ENCODE measurements around the gene SHISAL2A. TPM values are rescaled to one million over a fixed set of nuclear protein-coding genes. Genes with fewer than 3 reads are reported as not detected.
A peak's percentile ranks its signal among the peaks of the same experiment; 100 is the strongest.

SHISAL2A gene
- under 1 TPM in 1 of 2 donors, not detected in 1; 0.22 TPM for total RNA-seq

GRCh38 chr1:52632732-52633290, at the start of gene SHISAL2A:
SHISAL2A (plus strand) TSS chr1:52633168; CDS start chr1:52633494, 326 bp downstream.
- H3K4me3 ChIP-seq, result peak within 1 kb of the TSS; percentile 40
- H3K4me1 ChIP-seq, result no peaks in the 10 kb centered on the region
- H3K9ac ChIP-seq (ENCODE audit: low read depth in 2 of 2, low read length in 2 of 2), result peak within 1 kb of the TSS; percentile 12 to 32
- intact Hi-C loops (cut with DNase I), result no loop called here
- no peaks in the 10 kb centered on the region for H3K36me3 ChIP-seq
- no peaks in the 10 kb centered on the region for H3K9me3 ChIP-seq
- peak within 1 kb of the TSS; percentile 40 for H3K27ac ChIP-seq
- TF ChIP-seq, protein P1, sequence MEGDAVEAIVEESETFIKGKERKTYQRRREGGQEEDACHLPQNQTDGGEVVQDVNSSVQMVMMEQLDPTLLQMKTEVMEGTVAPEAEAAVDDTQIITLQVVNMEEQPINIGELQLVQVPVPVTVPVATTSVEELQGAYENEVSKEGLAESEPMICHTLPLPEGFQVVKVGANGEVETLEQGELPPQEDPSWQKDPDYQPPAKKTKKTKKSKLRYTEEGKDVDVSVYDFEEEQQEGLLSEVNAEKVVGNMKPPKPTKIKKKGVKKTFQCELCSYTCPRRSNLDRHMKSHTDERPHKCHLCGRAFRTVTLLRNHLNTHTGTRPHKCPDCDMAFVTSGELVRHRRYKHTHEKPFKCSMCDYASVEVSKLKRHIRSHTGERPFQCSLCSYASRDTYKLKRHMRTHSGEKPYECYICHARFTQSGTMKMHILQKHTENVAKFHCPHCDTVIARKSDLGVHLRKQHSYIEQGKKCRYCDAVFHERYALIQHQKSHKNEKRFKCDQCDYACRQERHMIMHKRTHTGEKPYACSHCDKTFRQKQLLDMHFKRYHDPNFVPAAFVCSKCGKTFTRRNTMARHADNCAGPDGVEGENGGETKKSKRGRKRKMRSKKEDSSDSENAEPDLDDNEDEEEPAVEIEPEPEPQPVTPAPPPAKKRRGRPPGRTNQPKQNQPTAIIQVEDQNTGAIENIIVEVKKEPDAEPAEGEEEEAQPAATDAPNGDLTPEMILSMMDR (IDR thresholded peaks at IDR 0.05), result no peak
- H3K27me3 ChIP-seq, result peaks cover 23% of the 10 kb centered on the region
- peak; percentile 24 for DNase-seq

DNA sequence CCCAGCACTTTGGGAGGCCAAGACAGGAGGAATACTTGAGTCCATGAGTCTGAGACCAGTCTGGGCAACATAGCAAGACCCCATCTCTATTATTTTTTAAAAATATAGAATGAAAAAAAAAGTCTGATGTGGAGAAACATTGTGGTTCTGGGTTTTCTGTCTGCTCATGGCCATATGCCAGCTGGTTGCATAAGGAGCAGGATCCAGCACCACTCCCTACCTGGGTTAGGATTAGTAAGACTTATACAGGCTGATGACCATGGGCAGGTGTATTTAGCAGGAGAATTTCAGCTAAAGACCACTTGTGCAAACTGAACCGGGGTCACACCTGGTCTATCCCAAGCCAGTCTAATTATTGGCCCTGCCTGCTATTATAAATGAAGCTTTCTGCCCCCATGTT, 47.5 kb upstream of the SHISAL2A start:
- Histone ChIP-seq H3K4me1 (no peaks in the 10 kb centered on the region), H3K27ac (no peak overlapping the region), H3K4me3 (no peak overlapping the region), H3K36me3 (no peaks in the 10 kb centered on the region), H3K9ac (ENCODE audit: low read depth in 2 of 2, low read length in 2 of 2) (no peak overlapping the region), H3K9me3 (no peaks in the 10 kb centered on the region), H3K27me3 (no peaks in the 10 kb centered on the region)
- TF ChIP-seq, protein P1 (IDR thresholded peaks at IDR 0.05), result no peak
- intact Hi-C loops (cut with DNase I), result no loop called here
- DNase-seq, result no peak

DNA sequence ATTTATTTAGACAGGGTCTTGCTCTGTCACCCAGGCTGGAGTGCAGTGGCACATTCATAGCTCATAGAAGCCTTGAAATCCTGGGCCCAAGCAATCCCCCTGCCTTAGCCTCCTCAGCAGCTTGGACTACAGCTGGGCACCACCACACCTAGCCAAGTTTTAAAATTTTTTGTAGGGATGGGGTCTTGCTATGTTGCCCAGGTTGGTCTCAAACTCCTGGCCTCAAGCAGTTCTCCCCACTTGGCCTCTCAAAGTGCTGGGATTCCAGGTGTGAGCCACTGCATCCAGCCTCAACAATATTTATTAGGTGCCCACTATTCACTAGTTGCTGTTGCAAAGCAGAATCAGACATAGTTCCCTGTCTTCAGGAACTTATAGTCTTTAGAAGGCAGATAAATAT, 44.9 kb upstream of the SHISAL2A start:
- Histone ChIP-seq H3K4me1 (no peaks in the 10 kb centered on the region), H3K36me3 (no peaks in the 10 kb centered on the region), H3K4me3 (no peak overlapping the region), H3K9me3 (no peaks in the 10 kb centered on the region), H3K27ac (no peak overlapping the region), H3K27me3 (no peaks in the 10 kb centered on the region), H3K9ac (ENCODE audit: low read depth in 2 of 2, low read length in 2 of 2) (no peak overlapping the region)
- no peak for DNase-seq
- TF ChIP-seq, protein P1 (IDR thresholded peaks at IDR 0.05), result no peak
- intact Hi-C loops (cut with DNase I), result no loop called here

DNA sequence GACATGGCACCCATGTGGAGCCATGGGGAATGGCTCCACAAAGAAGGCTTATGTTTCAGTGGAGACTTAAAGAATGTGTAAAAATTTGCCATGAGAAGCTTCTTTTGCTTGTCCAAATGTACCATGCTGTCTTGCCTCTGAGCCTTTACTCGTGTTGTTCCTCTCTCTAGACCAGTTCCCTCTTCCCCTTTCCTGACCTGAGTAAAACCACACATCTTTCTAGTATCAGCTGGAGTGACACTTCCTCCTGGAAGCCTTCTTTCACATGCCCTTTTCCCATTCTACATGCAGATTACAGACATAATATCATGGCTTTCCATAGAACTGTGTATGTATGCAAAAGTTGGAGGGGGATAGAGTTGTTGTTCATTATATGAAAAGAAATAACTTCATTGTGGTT, 44.4 kb upstream of the SHISAL2A start:
- intact Hi-C loops (cut with DNase I), result no loop called here
- Histone ChIP-seq H3K9ac (ENCODE audit: low read depth in 2 of 2, low read length in 2 of 2) (no peak overlapping the region), H3K9me3 (no peaks in the 10 kb centered on the region)

DNA sequence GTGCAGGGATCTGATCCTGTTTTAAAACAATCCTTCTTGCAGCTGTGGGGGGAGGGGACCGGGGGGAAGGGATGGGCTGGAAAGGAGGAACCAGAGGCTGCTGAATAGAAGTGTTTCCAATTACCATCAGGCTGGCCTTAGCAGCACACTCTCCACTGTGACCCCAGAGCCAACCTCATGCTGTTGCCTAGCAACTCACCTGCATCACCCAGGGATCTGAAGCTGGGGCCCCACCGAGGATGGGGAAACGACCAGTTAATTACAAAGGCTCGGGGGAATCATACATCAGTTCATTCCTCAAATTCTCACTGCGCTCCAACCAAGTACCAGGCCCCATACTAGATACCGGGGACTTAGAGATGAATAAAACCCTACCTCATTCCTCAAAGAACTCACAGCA, 42.7 kb upstream of the SHISAL2A start:
- Histone ChIP-seq H3K9ac (ENCODE audit: low read depth in 2 of 2, low read length in 2 of 2) (no peak overlapping the region), H3K36me3 (no peaks in the 10 kb centered on the region), H3K9me3 (no peaks in the 10 kb centered on the region), H3K27ac (no peak overlapping the region), H3K27me3 (no peaks in the 10 kb centered on the region), H3K4me3 (no peak overlapping the region), H3K4me1 (no peaks in the 10 kb centered on the region)
- intact Hi-C loops (cut with DNase I), result no loop called here
- TF ChIP-seq, protein P1 (IDR thresholded peaks at IDR 0.05), result no peak
- DNase-seq, result no peak

More for the DNA sequence above, 44.4 kb upstream of the SHISAL2A start:
- TF ChIP-seq, protein P1 (IDR thresholded peaks at IDR 0.05), result no peak
- H3K27ac ChIP-seq, result no peak overlapping the region
- no peak for DNase-seq
- H3K27me3 ChIP-seq, result no peaks in the 10 kb centered on the region
- H3K4me3 ChIP-seq, result no peak overlapping the region
- H3K36me3 ChIP-seq, result no peaks in the 10 kb centered on the region
- H3K4me1 ChIP-seq, result no peaks in the 10 kb centered on the region

All from colonic mucosa (tissue), 4 donors.